Endothelial cell (in vitro differentiated cells): ENCODE results near the gene MTURN. TPM values are rescaled to one million over a fixed set of nuclear protein-coding genes. Genes with fewer than 3 reads are reported as not detected.

Experiments used
- DNase-seq: peaks from one replicate; pipeline ENCODE4 v3.0.0; 2021; ENCODE audit warnings: low spot score
- H3K27ac Mint-ChIP-seq: one replicate; pipeline ENCODE4 v1.8.0; 2021; ENCODE audit warnings: mixed read lengths, inconsistent platforms; ENCODE audit not compliant: unreplicated experiment
- H3K27me3 Mint-ChIP-seq: one replicate; pipeline ENCODE4 v1.8.0; 2021; ENCODE audit warnings: mild to moderate bottlenecking, moderate library complexity, mixed read lengths, inconsistent platforms; ENCODE audit not compliant: unreplicated experiment
- H3K36me3 Mint-ChIP-seq: one replicate; pipeline ENCODE4 v1.8.0; 2021; ENCODE audit warnings: mild to moderate bottlenecking, low read depth, mixed read lengths, inconsistent platforms; ENCODE audit not compliant: unreplicated experiment
- H3K4me1 Mint-ChIP-seq: one replicate; pipeline ENCODE4 v1.8.0; 2021; ENCODE audit warnings: mild to moderate bottlenecking, mixed read lengths, inconsistent platforms; ENCODE audit not compliant: unreplicated experiment
- H3K4me3 Mint-ChIP-seq: one replicate; pipeline ENCODE4 v1.8.0; 2021; ENCODE audit warnings: mild to moderate bottlenecking, mixed read lengths, inconsistent platforms; ENCODE audit not compliant: unreplicated experiment
- H3K9me3 Mint-ChIP-seq: one replicate; pipeline ENCODE4 v1.8.0; 2021; ENCODE audit warnings: mixed read lengths, inconsistent platforms; ENCODE audit not compliant: unreplicated experiment
- total RNA-seq: library from RNA; stranded (reverse); fragmentation: NEBNext Ultra II Directional; extraction: Animal tissue kit (Norgen Biotek cat#: 25700); gene quantifications from one replicate; pipeline ENCODE4 v1.2.1, GENCODE V29; 2021; ENCODE audit not compliant: unreplicated experiment
- TF ChIP-seq, protein P1 (sequence below): fragments of 200-600 bp; sonication (generic); IDR thresholded peaks from one replicate; pipeline ENCODE4 v1.5.0; 2021; ENCODE audit warnings: antibody characterized with exemption; ENCODE audit not compliant: unreplicated experiment

Gene MTURN
- total RNA-seq, 1 donor from 2014 or later: 18.0 TPM

DNA sequence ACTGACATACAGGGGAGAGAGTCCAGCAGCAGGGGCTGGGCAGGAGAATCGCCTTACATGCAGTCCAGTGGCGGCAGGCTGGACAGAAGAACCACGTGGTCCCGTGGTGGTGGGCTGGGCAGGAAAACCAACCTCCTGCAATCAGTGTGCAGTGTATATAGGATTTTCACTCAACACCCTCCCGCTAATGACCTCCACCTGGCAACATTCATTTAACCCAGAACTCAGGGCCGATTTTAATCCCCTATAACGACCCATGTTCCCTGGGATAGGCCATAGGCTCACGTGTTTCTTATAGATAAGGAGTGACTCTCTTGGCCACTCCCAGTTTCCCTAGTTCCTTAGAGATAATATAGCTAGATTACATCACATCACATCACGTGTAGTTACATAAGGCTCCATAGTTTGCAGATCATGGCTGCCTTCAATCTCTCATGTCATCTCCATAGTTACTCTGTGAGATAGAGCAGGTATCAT, 19.4 kb downstream of the MTURN start:
- Mint-ChIP-seq H3K4me1 (peaks cover 5% of the 10 kb centered on the region), H3K27me3 (no peaks in the 10 kb centered on the region), H3K9me3 (no peaks in the 10 kb centered on the region), H3K4me3 (no peak overlapping the region), H3K36me3 (peaks cover 2% of the 10 kb centered on the region), H3K27ac (no peak overlapping the region)
- TF ChIP-seq, protein P1, sequence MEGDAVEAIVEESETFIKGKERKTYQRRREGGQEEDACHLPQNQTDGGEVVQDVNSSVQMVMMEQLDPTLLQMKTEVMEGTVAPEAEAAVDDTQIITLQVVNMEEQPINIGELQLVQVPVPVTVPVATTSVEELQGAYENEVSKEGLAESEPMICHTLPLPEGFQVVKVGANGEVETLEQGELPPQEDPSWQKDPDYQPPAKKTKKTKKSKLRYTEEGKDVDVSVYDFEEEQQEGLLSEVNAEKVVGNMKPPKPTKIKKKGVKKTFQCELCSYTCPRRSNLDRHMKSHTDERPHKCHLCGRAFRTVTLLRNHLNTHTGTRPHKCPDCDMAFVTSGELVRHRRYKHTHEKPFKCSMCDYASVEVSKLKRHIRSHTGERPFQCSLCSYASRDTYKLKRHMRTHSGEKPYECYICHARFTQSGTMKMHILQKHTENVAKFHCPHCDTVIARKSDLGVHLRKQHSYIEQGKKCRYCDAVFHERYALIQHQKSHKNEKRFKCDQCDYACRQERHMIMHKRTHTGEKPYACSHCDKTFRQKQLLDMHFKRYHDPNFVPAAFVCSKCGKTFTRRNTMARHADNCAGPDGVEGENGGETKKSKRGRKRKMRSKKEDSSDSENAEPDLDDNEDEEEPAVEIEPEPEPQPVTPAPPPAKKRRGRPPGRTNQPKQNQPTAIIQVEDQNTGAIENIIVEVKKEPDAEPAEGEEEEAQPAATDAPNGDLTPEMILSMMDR: no peak
- no peak for DNase-seq

DNA sequence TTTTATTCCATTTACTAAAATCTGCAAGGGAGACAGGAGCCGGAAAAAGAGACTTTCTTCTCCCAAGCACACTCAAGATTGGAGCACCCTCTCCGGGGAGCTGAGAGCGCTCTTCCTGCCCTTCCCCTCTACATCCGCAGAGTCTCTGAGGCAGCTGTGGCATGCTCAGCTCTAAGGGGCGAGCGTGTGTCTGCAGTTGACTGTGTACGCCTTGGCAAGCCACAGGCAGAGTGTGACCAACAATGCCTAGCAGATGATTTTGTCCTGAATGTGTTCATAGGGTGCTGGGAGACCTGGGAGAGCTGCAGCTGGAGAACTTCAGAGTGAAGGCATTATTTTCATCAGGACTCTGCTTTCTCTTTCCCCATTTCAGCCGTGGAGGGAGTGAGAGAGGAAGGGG, 20.7 kb downstream of the MTURN start:
- Mint-ChIP-seq H3K36me3 (peaks cover 2% of the 10 kb centered on the region), H3K27me3 (peaks cover 2% of the 10 kb centered on the region), H3K4me1 (peaks cover 17% of the 10 kb centered on the region), H3K9me3 (no peaks in the 10 kb centered on the region), H3K27ac (no peak overlapping the region), H3K4me3 (no peak overlapping the region)
- DNase-seq: no peak
- TF ChIP-seq, protein P1: no peak

DNA sequence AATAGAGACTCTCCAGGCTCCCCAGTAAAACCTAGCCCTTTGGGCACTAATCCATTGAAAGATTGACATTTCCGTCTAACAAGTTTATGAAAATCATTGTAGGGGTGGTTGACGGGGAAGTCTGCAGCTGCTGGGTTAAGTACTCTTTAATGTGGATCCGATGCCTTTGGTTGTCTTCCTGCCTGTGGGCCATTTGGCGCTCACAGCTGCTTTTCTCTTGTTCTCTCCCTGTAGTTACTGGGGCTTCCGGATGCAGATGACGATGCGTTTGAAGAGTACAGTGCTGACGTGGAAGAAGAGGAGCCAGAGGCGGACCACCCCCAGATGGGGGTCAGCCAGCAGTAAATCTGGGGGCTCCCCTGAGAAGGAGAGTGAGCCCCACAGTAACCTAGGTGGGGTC, 22.4 kb downstream of the MTURN start:
- H3K27ac Mint-ChIP-seq: no peak overlapping the region
- H3K4me3 Mint-ChIP-seq: no peak overlapping the region
- peaks cover 2% of the 10 kb centered on the region for H3K36me3 Mint-ChIP-seq
- peaks cover 20% of the 10 kb centered on the region for H3K4me1 Mint-ChIP-seq
- TF ChIP-seq, protein P1: no peak
- no peak for DNase-seq
- peaks cover 2% of the 10 kb centered on the region for H3K27me3 Mint-ChIP-seq
- no peaks in the 10 kb centered on the region for H3K9me3 Mint-ChIP-seq

DNA sequence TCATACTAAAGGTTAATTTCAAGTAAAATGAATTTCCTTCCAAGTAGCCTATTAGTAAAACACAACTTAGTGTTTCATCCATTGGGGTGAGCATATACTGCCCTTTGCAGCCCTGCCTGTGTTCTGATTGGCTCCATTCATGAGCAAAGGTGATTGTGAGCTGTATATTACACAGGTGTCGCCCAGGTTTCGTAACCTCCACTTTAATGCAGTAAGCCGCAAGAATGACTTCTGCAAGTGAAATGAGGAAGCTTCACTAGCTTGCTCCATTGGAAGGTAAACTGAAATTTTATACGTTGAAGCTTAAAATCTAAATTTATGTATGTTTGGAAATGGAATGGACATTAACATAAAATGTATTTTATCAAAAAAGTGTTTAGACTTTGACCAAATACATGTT, 24.4 kb downstream of the MTURN start:
- Mint-ChIP-seq H3K4me3 (no peak overlapping the region), H3K27me3 (peaks cover 2% of the 10 kb centered on the region), H3K4me1 (peaks cover 39% of the 10 kb centered on the region), H3K27ac (no peak overlapping the region), H3K9me3 (no peaks in the 10 kb centered on the region), H3K36me3 (peaks cover 2% of the 10 kb centered on the region)
- DNase-seq: no peak
- TF ChIP-seq, protein P1: no peak

DNA sequence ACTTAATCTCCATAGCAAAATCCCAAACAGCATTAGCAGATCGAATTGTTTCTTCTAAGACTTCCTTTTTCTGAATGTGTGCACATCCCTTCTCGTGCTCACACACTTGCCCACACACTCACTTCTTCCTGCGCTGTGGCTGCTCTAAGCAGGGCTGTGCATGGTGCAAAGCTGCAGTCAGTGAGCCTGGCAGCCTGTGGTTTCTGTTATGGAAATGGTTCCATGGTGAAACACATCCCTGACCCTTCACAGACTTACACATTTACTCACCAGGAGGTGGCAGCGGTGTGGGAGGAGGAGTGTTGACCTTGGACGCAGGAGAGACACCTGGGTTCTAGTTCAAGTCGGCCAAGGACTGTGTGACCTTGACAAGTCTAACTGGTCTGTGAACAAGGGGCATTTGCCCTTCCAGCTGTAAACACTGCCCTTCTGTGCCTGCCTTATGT, 24.9 kb downstream of the MTURN start:
- TF ChIP-seq, protein P1: no peak
- Mint-ChIP-seq H3K27me3 (peaks cover 2% of the 10 kb centered on the region), H3K27ac (no peak overlapping the region), H3K36me3 (peaks cover 2% of the 10 kb centered on the region), H3K4me1 (peaks cover 44% of the 10 kb centered on the region), H3K9me3 (no peaks in the 10 kb centered on the region), H3K4me3 (no peak overlapping the region)
- DNase-seq: no peak
